HEK293T (cell line): ENCODE measurements around the gene ANO2.
"Not testable (repeated sequence)": the region's sequence is repeated elsewhere in the genome, so short reads cannot be mapped to it uniquely, and the experiment has no call there.

Experiments used
- CTCF ChIA-PET: fragments of 350-600 bp; formaldehyde crosslinking; extraction: SDS; loops from one replicate; lab custom pipeline; 2021; ENCODE audit warnings: antibody characterized with exemption, inconsistent platforms; lab: Yijun Ruan, JAX
- POLR2A ChIA-PET: fragments of 350-600 bp; formaldehyde crosslinking; extraction: SDS; loops from one replicate; lab custom pipeline; 2020; ENCODE audit warnings: antibody characterized with exemption, inconsistent platforms; lab: Yijun Ruan, JAX
- DNase-seq: peaks from one replicate; pipeline ENCODE4 v3.0.0; 2012; ENCODE audit warnings: mixed read lengths; ENCODE audit errors: extremely low spot score
- ARNT ChIP-seq: fragments of 450-650 bp; IDR thresholded peaks from 2 replicates; pipeline ENCODE4 v1.6.1; 2017; ENCODE audit warnings: mild to moderate bottlenecking
- BHLHE40 ChIP-seq: fragments of 450-650 bp; IDR thresholded peaks from 2 replicates; pipeline ENCODE4 v1.6.1; 2016; ENCODE audit warnings: mild to moderate bottlenecking, moderate library complexity, borderline replicate concordance
- CTBP1 ChIP-seq: fragments of 450-650 bp; IDR thresholded peaks from 2 replicates; pipeline ENCODE4 v1.6.1; 2016; ENCODE audit warnings: borderline replicate concordance
- ELF4 ChIP-seq: fragments of 450-650 bp; IDR thresholded peaks from 2 replicates; pipeline ENCODE4 v1.6.1; 2017; ENCODE audit warnings: antibody characterized with exemption
- FOXA1 ChIP-seq: fragments of 450-650 bp; IDR thresholded peaks from 2 replicates; pipeline ENCODE4 v1.6.1; 2016; ENCODE audit warnings: mild to moderate bottlenecking
- FOXK2 ChIP-seq: fragments of 450-650 bp; IDR thresholded peaks from 2 replicates; pipeline ENCODE4 v1.6.1; 2016; ENCODE audit warnings: mild to moderate bottlenecking
- FOXM1 ChIP-seq: fragments of 450-650 bp; IDR thresholded peaks from 2 replicates; pipeline ENCODE4 v1.6.1; 2017; ENCODE audit warnings: mild to moderate bottlenecking, borderline replicate concordance
- HDGF ChIP-seq: fragments of 450-650 bp; IDR thresholded peaks from 2 replicates; pipeline ENCODE4 v1.6.1; 2017; ENCODE audit warnings: antibody characterized with exemption, borderline replicate concordance
- L3MBTL2 ChIP-seq: fragments of 450-650 bp; conservative IDR thresholded peaks from 2 replicates; pipeline ENCODE4 v1.6.1; 2016; ENCODE audit warnings: mild to moderate bottlenecking
- LEF1 ChIP-seq: fragments of 450-650 bp; IDR thresholded peaks from 2 replicates; pipeline ENCODE4 v1.6.1; 2017; ENCODE audit warnings: mild to moderate bottlenecking, borderline replicate concordance
- NFRKB ChIP-seq: fragments of 450-650 bp; IDR thresholded peaks from 2 replicates; pipeline ENCODE4 v1.6.1; 2016; ENCODE audit warnings: mild to moderate bottlenecking, moderate library complexity
- SP1 ChIP-seq: fragments of 450-650 bp; IDR thresholded peaks from 2 replicates; pipeline ENCODE4 v1.6.1; 2017
- SUZ12 ChIP-seq: fragments of 450-650 bp; IDR thresholded peaks from 2 replicates; pipeline ENCODE4 v1.6.1; 2016; ENCODE audit warnings: mild to moderate bottlenecking
- TARDBP ChIP-seq: fragments of 450-650 bp; IDR thresholded peaks from 2 replicates; pipeline ENCODE4 v1.6.1; 2016
- ZNF384 ChIP-seq: fragments of 450-650 bp; IDR thresholded peaks from 2 replicates; pipeline ENCODE4 v1.6.1; 2016
- TF ChIP-seq, protein P1 (sequence below): fragments of 450-650 bp; IDR thresholded peaks from 2 replicates; pipeline ENCODE4 v1.6.1; 2016

The ANO2 gene

GRCh38 chr12:5548152-5548943 lies 396.7 kb downstream of the ANO2 start:
- CTCF ChIA-PET, result no interaction called here

DNA sequence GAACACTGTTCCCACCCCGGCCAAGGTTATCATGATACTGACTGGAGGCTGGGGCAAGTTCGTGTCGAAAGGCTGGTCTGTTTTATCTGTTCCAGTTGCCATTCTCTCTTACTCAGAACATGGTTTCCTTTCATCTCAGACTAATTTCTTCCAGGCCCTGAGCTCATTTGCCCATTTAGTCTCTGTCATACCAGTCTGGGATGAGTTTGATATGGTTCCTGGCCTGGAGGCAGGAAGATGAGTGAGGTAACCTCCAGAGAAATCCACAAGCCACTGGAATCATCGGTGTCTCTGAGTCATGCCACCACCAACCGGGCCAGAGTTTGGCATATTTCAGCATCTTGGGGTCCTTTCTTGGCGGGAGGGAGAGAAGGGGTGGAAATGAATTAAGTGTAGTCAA lies 398.4 kb downstream of the ANO2 start:
- ChIA-PET CTCF (no interaction called here), POLR2A (no interaction called here)
- DNase-seq, result no peak
- no peak for TF ChIP-seq SP1
- TF ChIP-seq FOXK2, result no peak
- TF ChIP-seq L3MBTL2, result no peak
- no peak for TF ChIP-seq ZNF384
- TF ChIP-seq FOXM1, result no peak
- no peak for TF ChIP-seq HDGF
- no peak for TF ChIP-seq ELF4
- TF ChIP-seq NFRKB, result no peak
- no peak for TF ChIP-seq ARNT
- TF ChIP-seq TARDBP, result no peak
- TF ChIP-seq LEF1, result no peak
- TF ChIP-seq CTBP1, result no peak
- no peak for TF ChIP-seq FOXA1
- no peak for TF ChIP-seq BHLHE40

More at GRCh38 chr12:5548152-5548943, 396.7 kb downstream of the ANO2 start:
- TF ChIP-seq BHLHE40, result no peak
- no peak for TF ChIP-seq LEF1
- no peak for TF ChIP-seq TARDBP
- no peak for TF ChIP-seq FOXM1
- no peak for TF ChIP-seq HDGF
- TF ChIP-seq ARNT, result no peak
- POLR2A ChIA-PET, result no interaction called here
- no peak for DNase-seq

DNA sequence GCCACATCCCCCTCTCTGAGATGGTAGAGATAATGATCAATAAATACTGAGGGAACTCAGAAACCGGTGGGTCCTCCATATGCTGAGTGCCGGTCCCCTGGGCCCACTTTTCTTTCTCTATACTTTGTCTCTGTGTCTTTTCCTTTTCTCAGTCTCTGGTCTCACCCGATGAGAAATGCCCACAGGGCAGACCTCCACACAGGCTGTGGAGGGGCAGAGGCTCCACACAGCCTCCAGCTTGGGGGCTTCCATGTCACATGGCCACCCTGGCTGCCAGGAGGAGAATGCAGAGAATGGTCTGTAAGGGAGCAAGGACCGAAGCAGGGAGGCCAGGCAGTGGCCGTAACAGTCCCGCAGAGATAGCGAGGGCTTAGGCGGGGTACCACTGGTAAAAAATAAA lies 407.3 kb downstream of the ANO2 start:
- DNase-seq, result no peak
- CTCF ChIA-PET, result no interaction called here
- POLR2A ChIA-PET, result no interaction called here
- TF ChIP-seq BHLHE40 (no peak), NFRKB (no peak), ZNF384 (no peak), SP1 (no peak), ARNT (no peak), CTBP1 (no peak), ELF4 (no peak), FOXK2 (no peak), TARDBP (no peak), L3MBTL2 (no peak), HDGF (no peak), FOXM1 (no peak), SUZ12 (no peak), LEF1 (no peak), FOXA1 (no peak)
- TF ChIP-seq, protein P1, sequence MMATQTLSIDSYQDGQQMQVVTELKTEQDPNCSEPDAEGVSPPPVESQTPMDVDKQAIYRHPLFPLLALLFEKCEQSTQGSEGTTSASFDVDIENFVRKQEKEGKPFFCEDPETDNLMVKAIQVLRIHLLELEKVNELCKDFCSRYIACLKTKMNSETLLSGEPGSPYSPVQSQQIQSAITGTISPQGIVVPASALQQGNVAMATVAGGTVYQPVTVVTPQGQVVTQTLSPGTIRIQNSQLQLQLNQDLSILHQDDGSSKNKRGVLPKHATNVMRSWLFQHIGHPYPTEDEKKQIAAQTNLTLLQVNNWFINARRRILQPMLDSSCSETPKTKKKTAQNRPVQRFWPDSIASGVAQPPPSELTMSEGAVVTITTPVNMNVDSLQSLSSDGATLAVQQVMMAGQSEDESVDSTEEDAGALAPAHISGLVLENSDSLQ, result no peak

GRCh38 chr12:5537026-5537615 lies 407.9 kb downstream of the ANO2 start:
- DNase-seq, POLR2A ChIA-PET: not testable (repeated sequence)

DNA sequence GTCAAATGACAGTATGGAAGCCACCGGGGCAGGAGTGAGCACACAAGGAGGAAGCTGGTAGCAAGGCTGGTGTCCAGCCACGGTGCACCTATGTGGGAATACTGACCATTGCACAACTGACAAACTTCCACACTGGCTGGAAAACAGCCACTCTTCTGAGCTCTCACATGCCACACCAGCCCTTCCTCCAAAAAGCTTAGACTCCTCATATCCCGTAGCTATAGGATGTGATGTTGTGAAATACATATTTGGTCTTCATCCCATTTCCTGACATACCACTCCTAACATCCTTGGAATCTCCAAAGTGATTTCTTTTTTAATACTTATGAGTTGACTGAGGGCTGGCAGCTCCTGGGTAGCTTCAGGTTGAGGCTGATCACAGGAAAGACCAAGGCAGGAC lies 409.5 kb downstream of the ANO2 start:
- no peak for TF ChIP-seq ARNT
- TF ChIP-seq LEF1, result no peak
- TF ChIP-seq SP1, result no peak
- TF ChIP-seq CTBP1, result no peak
- TF ChIP-seq FOXM1, result no peak
- TF ChIP-seq, protein P1, result no peak
- TF ChIP-seq BHLHE40, result no peak
- no peak for TF ChIP-seq ZNF384
- no peak for TF ChIP-seq TARDBP
- no peak for TF ChIP-seq FOXA1
- no peak for TF ChIP-seq HDGF
- TF ChIP-seq NFRKB, result no peak
- no peak for TF ChIP-seq L3MBTL2
- no peak for TF ChIP-seq SUZ12
- no peak for DNase-seq
- ChIA-PET POLR2A (no interaction called here), CTCF (no interaction called here)

More at GRCh38 chr12:5537026-5537615, 407.9 kb downstream of the ANO2 start:
- CTCF ChIA-PET, result not testable (repeated sequence)

GRCh38 chr12:5534426-5535199 lies 410.4 kb downstream of the ANO2 start:
- POLR2A ChIA-PET, result no interaction called here
- CTCF ChIA-PET, result no interaction called here
- DNase-seq, result no peak
- TF ChIP-seq FOXM1, result no peak
- no peak for TF ChIP-seq LEF1
- TF ChIP-seq L3MBTL2, result no peak
- no peak for TF ChIP-seq ELF4
- TF ChIP-seq FOXA1, result no peak
- no peak for TF ChIP-seq ARNT
- no peak for TF ChIP-seq NFRKB
